ENCODE measurements around the gene PLEKHA4. TPM values are rescaled to one million over a fixed set of nuclear protein-coding genes. Genes with fewer than 3 reads are reported as not detected.
"Not testable (repeated sequence)": the region's sequence is repeated elsewhere in the genome, so short reads cannot be mapped to it uniquely, and the experiment has no call there.

The PLEKHA4 gene
- polyA plus RNA-seq, 1 experiment: 7.1 TPM

DNA sequence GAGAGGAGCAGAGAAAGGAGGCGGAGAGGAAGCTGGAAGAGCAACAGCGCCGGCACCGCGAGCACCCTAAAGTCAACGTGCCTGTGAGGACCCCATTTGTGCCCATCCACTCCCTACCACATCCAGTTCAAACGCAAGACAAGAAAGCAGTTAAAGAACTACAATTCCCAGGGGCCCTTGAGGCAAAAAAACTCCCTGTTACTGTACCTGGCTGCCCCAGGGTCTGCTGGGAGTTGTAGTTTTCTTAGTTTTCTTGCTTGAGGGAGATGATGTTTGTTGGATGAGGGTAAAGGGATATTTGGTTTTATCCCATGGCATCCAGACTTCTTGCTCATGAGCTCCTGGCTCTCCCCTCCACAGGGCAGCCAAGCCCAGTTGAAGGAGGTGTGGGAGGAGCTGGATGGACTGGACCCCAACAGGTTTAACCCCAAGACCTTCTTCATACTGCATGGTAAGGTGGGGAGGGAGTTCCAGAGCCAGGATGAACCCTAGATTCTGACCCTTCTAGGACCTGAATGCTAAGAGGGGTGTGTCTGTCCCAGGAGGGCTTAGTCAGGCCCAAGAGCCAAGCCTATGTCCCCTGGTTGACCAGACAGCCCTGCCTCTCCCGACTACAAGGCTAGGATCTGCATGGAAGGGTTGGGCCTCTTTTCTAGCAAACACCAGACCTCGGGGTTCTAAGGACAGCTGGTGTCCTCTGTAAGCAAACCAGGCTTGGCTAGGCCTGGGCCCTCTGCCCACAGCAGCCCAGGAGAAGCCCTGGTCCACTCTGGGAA, 44.9 kb upstream of the PLEKHA4 start:
- TF ChIP-seq, protein P1, sequence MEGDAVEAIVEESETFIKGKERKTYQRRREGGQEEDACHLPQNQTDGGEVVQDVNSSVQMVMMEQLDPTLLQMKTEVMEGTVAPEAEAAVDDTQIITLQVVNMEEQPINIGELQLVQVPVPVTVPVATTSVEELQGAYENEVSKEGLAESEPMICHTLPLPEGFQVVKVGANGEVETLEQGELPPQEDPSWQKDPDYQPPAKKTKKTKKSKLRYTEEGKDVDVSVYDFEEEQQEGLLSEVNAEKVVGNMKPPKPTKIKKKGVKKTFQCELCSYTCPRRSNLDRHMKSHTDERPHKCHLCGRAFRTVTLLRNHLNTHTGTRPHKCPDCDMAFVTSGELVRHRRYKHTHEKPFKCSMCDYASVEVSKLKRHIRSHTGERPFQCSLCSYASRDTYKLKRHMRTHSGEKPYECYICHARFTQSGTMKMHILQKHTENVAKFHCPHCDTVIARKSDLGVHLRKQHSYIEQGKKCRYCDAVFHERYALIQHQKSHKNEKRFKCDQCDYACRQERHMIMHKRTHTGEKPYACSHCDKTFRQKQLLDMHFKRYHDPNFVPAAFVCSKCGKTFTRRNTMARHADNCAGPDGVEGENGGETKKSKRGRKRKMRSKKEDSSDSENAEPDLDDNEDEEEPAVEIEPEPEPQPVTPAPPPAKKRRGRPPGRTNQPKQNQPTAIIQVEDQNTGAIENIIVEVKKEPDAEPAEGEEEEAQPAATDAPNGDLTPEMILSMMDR (IDR thresholded peaks at IDR 0.05; ENCODE audit: low read depth, low read length): no peak
- CTCF ChIA-PET: no interaction called here
- Histone ChIP-seq H3K4me3 (ENCODE audit: low read depth, low read length) (no peak overlapping the region), H3K9me3 (ENCODE audit: control insufficient read depth, insufficient read depth, low read length) (no peaks in the 10 kb centered on the region), H3K27me3 (ENCODE audit: control insufficient read depth, insufficient read depth, low read length) (no peaks in the 10 kb centered on the region), H3K27ac (ENCODE audit: low read depth, low read length) (no peak overlapping the region)
- POLR2A ChIA-PET: interaction anchor here (0.6 kb wide), 1 partner anchor 15 kb away, joined by 8 read pairs; no protein-coding TSS in a partner anchor
- DNase-seq (ENCODE audit: low read depth, low spot score): no peak

DNA sequence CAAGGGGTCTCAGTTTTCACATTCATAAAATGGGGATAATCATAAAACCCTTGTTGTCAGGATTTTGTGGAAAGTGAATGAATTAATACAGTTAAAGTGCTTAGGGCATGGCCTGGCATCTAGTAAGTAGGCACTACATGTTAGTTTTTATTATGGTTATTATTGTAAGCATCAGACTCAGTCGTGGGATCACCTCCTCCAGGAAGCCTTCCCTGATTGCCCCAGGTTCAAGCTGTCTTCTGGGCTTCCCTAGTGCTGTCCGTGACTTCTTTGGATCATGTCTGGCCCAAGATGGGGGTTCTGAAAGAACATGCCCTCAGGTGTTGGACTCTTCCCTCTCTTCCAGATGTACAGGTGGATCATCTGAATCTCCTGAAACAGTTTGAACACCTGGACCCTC, 42.4 kb upstream of the PLEKHA4 start:
- Histone ChIP-seq H3K4me3 (ENCODE audit: low read depth, low read length) (no peak overlapping the region), H3K27ac (ENCODE audit: low read depth, low read length) (no peak overlapping the region), H3K9me3 (ENCODE audit: control insufficient read depth, insufficient read depth, low read length) (no peaks in the 10 kb centered on the region; the same call in 1 of the 2 replicates), H3K27me3 (ENCODE audit: control insufficient read depth, insufficient read depth, low read length) (no peaks in the 10 kb centered on the region)
- DNase-seq (ENCODE audit: low read depth, low spot score): no peak
- ChIA-PET POLR2A (no interaction called here), CTCF (interaction anchor here (0.7 kb wide), 2 partner anchors 42 to 81 kb away, joined by 3 to 4 read pairs; no protein-coding TSS in a partner anchor)
- TF ChIP-seq, protein P1 (IDR thresholded peaks at IDR 0.05; ENCODE audit: low read depth, low read length): no peak

DNA sequence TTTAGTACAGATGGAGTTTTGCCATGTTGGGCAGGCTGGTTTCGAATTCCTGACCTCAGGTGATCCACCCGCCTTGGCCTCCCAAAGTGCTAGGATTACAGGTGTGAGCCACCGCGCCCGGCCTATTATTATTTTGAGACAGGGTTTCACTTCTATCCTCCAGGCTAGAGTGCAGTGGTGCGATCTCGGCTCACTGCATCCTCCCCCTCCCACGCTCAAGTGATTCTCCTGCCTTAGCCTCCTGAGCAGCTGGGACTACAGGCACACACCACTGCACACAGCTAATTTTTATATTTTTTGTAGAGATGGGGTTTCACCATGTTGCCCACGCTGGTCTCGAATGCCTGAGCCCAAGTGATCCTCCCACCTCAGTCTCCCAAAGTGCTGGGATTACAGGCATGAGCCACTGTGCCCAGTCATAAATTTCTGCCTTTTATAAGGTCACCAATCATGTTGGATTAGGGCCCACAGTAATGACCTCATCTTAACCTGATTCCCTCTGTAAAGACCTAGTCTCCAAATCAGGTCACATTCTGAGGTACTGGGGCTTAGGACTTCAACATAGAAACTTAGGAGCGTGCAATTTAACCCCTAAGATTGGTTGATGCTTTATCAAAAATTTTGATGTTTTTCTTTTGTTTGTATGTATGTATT, 41.1 kb upstream of the PLEKHA4 start:
- H3K27ac ChIP-seq (ENCODE audit: low read depth, low read length); H3K9me3 ChIP-seq (ENCODE audit: control insufficient read depth, insufficient read depth, low read length); CTCF ChIA-PET; POLR2A ChIA-PET; DNase-seq (ENCODE audit: low read depth, low spot score); H3K27me3 ChIP-seq (ENCODE audit: control insufficient read depth, insufficient read depth, low read length); H3K4me3 ChIP-seq (ENCODE audit: low read depth, low read length): not testable (repeated sequence)

DNA sequence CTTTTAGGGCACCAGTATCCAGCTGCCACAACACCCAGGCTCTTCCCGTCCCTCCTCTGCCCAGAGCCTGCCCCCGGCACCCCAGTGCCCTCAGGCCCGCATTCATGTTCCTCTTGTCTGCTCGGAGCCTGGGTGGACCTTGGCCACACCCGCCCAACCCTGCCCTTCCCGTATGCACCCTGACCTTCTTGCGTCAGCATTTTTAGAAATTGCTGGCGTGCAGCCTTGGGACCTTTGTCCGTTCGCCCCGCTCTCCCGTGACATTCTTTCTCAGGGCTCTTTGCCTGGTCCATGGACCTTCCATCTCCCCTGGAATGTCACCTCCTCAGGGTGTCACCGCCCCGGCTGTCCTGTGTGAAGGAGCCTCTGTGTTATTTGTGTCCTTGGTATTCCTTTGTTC, 39.3 kb upstream of the PLEKHA4 start:
- TF ChIP-seq, protein P1 (IDR thresholded peaks at IDR 0.05; ENCODE audit: low read depth, low read length): no peak
- Histone ChIP-seq H3K27me3 (ENCODE audit: control insufficient read depth, insufficient read depth, low read length) (no peaks in the 10 kb centered on the region), H3K4me3 (ENCODE audit: low read depth, low read length) (no peak overlapping the region), H3K27ac (ENCODE audit: low read depth, low read length) (no peak overlapping the region), H3K9me3 (ENCODE audit: control insufficient read depth, insufficient read depth, low read length) (no peaks in the 10 kb centered on the region; the same call in 1 of the 2 replicates)
- no peak for DNase-seq (ENCODE audit: low read depth, low spot score)
- ChIA-PET CTCF (no interaction called here), POLR2A (no interaction called here)

DNA sequence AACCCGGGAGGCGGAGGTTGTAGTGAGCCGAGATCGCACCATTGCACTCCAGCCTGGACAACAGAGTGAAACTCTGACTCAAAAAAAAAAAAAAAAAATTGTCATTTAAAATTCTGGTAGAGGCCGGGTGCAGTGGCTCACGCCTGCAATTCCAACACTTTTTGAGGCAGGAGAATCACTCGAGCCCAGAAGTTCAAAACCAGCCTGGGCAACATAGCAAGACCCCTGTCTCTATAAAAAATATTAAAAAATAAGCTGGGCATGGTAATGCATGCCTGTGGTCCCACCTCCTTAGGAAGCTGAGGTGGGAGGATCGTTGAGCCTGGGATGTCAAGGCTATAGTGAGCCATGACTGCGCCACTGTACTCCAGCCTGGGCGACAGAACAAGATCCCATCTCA, 37.9 kb upstream of the PLEKHA4 start:
- H3K9me3 ChIP-seq (ENCODE audit: control insufficient read depth, insufficient read depth, low read length): no peaks in the 10 kb centered on the region; the same call in 1 of the 2 replicates
- TF ChIP-seq, protein P1 (IDR thresholded peaks at IDR 0.05; ENCODE audit: low read depth, low read length): no peak
- ChIA-PET POLR2A (interaction anchor here (2.0 kb wide), 1 partner anchor 34 kb away, joined by 4 read pairs; the partner anchor contains the start of gene PPP1R15A), CTCF (no interaction called here)
- no peak for DNase-seq (ENCODE audit: low read depth, low spot score)
- no peaks in the 10 kb centered on the region for H3K27me3 ChIP-seq (ENCODE audit: control insufficient read depth, insufficient read depth, low read length)
- H3K4me3 ChIP-seq (ENCODE audit: low read depth, low read length): no peak overlapping the region
- H3K27ac ChIP-seq (ENCODE audit: low read depth, low read length): no peak overlapping the region
